ENCODE data around the gene ERAS. TPM values are rescaled to one million over a fixed set of nuclear protein-coding genes. Genes with fewer than 3 reads are reported as not detected.

Gene ERAS
- total RNA-seq, 1 experiment from 2014 or later: not detected

DNA sequence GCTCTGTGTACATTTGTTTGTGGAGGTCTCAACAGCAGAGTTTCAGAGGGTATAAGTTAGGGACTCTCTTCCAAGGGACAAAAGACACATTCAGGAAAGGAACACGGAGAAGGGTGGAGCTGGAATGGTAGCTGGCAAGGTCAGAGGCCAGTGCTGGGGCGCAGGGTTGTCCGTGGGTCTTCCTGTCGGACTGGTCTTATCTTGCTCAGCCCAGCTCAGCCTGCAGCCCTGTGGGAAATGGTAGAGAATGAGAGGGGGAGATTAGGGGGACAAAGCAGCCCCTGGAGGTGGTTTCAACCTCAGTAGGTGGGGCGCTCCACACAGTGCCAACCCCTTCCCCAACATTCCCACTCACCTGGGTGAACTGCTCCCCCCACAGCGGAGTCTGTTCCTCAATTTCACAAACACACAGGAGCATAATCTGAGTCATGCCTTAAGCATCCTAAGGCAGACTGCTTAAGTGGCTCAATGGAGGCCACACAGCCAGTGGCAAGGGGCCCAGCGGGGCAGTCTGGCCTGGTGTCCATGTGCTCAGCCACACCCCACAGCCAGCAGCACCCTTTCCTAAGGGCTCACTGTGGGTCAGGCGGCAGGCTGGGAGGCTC, 31.3 kb upstream of the ERAS start:
- Histone ChIP-seq H3K27ac (ENCODE audit: low read depth, low read length, poor library complexity, severe bottlenecking) (no peak overlapping the region), H3K9me3 (ENCODE audit: low read depth, low read length, poor library complexity, severe bottlenecking) (no peaks in the 10 kb centered on the region), H3K27me3 (replicated peaks; ENCODE audit: insufficient read depth, low read depth, low read length, poor library complexity) (no peaks in the 10 kb centered on the region), H3K4me1 (ENCODE audit: insufficient read depth, low read length, poor library complexity, severe bottlenecking) (no peaks in the 10 kb centered on the region), H3K4me3 (ENCODE audit: low read depth, low read length, poor library complexity, severe bottlenecking) (no peak overlapping the region), H3K36me3 (ENCODE audit: insufficient read depth, low read length, poor library complexity, severe bottlenecking) (no peaks in the 10 kb centered on the region)
- no peak for DNase-seq (ENCODE audit: low spot score)
- intact Hi-C loops (cut with micrococcal nuclease; ENCODE audit: unreplicated experiment): no loop called here
- ChIA-PET CTCF (no interaction called here), POLR2A (ENCODE audit: low non-redundant PET) (no interaction called here)
- BruUV-seq (replicated peaks): no TSS peak
- TF ChIP-seq EZH2 (IDR thresholded peaks at IDR 0.05; ENCODE audit: borderline replicate concordance, low read depth, low read length, poor library complexity, severe bottlenecking): no peak
- TF ChIP-seq, protein P1, sequence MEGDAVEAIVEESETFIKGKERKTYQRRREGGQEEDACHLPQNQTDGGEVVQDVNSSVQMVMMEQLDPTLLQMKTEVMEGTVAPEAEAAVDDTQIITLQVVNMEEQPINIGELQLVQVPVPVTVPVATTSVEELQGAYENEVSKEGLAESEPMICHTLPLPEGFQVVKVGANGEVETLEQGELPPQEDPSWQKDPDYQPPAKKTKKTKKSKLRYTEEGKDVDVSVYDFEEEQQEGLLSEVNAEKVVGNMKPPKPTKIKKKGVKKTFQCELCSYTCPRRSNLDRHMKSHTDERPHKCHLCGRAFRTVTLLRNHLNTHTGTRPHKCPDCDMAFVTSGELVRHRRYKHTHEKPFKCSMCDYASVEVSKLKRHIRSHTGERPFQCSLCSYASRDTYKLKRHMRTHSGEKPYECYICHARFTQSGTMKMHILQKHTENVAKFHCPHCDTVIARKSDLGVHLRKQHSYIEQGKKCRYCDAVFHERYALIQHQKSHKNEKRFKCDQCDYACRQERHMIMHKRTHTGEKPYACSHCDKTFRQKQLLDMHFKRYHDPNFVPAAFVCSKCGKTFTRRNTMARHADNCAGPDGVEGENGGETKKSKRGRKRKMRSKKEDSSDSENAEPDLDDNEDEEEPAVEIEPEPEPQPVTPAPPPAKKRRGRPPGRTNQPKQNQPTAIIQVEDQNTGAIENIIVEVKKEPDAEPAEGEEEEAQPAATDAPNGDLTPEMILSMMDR (conservative IDR thresholded peaks at IDR 0.05; ENCODE audit: low read depth, low read length): no peak

DNA sequence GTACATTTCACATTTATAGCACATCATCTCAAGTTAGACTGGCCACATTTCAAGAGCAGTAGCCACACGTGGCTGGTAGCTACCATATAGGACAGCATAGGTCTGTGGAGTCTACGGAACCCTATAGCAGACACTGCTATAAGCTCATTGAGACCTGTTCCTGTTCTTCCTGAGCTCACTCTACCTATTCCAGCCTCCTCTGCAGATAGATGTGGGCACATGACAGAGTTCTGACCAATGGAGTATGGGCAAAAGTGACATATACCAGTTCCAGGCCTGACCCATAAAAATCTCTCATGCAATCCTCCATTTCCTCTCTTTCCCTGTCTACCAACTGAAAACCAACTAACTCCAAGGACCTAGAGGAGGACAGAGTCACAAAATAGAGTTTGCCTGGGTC, 28.0 kb upstream of the ERAS start:
- intact Hi-C loops (cut with micrococcal nuclease; ENCODE audit: unreplicated experiment): no loop called here

DNA sequence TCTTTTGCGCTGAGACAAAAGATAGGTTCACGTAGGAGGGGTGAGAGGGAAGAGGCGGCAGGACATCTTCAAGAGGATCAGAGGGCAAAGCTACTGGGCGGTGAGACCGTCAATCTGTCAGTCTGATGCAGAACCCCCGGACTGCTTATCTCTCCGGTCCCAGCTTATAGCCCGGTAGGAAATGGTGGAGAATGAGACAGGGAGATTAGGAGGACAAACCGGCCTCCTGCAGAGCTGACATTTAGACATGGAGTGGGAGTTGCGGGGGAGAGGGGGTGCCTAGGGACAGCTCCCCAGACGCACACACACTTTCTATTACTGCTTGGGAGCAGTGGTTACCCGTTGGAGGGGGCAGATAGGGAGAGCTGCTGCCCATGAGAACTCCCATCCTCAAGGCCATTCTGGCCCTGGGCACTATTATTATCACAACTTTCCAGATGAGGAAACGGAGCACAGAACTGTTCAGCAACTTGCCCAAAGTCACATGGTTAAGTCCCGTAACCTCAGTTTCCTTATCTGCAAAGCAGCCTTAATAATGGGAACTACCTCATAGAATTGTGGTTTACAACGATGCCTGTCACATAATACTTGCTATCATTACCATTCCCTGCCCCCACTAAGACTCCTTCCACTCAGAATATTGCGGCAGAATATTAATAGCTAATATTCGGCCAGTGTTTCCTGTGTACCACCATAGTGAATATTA, 25.6 kb upstream of the ERAS start:
- no peak for TF ChIP-seq EZH2 (IDR thresholded peaks at IDR 0.05; ENCODE audit: borderline replicate concordance, low read depth, low read length, poor library complexity, severe bottlenecking)
- TF ChIP-seq, protein P1 (conservative IDR thresholded peaks at IDR 0.05; ENCODE audit: low read depth, low read length): no peak
- no peak for DNase-seq (ENCODE audit: low spot score)
- Histone ChIP-seq H3K9me3 (ENCODE audit: low read depth, low read length, poor library complexity, severe bottlenecking) (no peaks in the 10 kb centered on the region), H3K27me3 (replicated peaks; ENCODE audit: insufficient read depth, low read depth, low read length, poor library complexity) (no peaks in the 10 kb centered on the region), H3K36me3 (ENCODE audit: insufficient read depth, low read length, poor library complexity, severe bottlenecking) (no peaks in the 10 kb centered on the region), H3K27ac (ENCODE audit: low read depth, low read length, poor library complexity, severe bottlenecking) (peak overlapping the region; percentile 97), H3K4me3 (ENCODE audit: low read depth, low read length, poor library complexity, severe bottlenecking) (peak overlapping the region; percentile 74), H3K4me1 (ENCODE audit: insufficient read depth, low read length, poor library complexity, severe bottlenecking) (no peaks in the 10 kb centered on the region)
- intact Hi-C loops (cut with micrococcal nuclease; ENCODE audit: unreplicated experiment): loop anchor here (10.0 kb wide), 2 partner anchors 94 to 144 kb away; partner anchors contain the start of genes PQBP1 and TIMM17B
- CTCF ChIA-PET: interaction anchor here (0.6 kb wide), 1 partner anchor 64 kb away, joined by 3 read pairs; no protein-coding TSS in a partner anchor
- POLR2A ChIA-PET (ENCODE audit: low non-redundant PET): no interaction called here
- BruUV-seq (replicated peaks): TSS peak; percentile 95

More for the DNA sequence above, 28.0 kb upstream of the ERAS start:
- no peaks in the 10 kb centered on the region for H3K9me3 ChIP-seq (ENCODE audit: low read depth, low read length, poor library complexity, severe bottlenecking)
- no peak overlapping the region for H3K27ac ChIP-seq (ENCODE audit: low read depth, low read length, poor library complexity, severe bottlenecking)
- H3K27me3 ChIP-seq (replicated peaks; ENCODE audit: insufficient read depth, low read depth, low read length, poor library complexity): no peaks in the 10 kb centered on the region
- no peak overlapping the region for H3K4me3 ChIP-seq (ENCODE audit: low read depth, low read length, poor library complexity, severe bottlenecking)
- no peak for DNase-seq (ENCODE audit: low spot score)
- BruUV-seq (replicated peaks): no TSS peak
- ChIA-PET CTCF (no interaction called here), POLR2A (ENCODE audit: low non-redundant PET) (no interaction called here)
- no peaks in the 10 kb centered on the region for H3K36me3 ChIP-seq (ENCODE audit: insufficient read depth, low read length, poor library complexity, severe bottlenecking)
- H3K4me1 ChIP-seq (ENCODE audit: insufficient read depth, low read length, poor library complexity, severe bottlenecking): no peaks in the 10 kb centered on the region
- TF ChIP-seq, protein P1 (conservative IDR thresholded peaks at IDR 0.05; ENCODE audit: low read depth, low read length): no peak
- no peak for TF ChIP-seq EZH2 (IDR thresholded peaks at IDR 0.05; ENCODE audit: borderline replicate concordance, low read depth, low read length, poor library complexity, severe bottlenecking)

All from A673 (cell line).